ENCODE results near the gene RBMY1A1.
"Not testable (repeated sequence)": the region's sequence is repeated elsewhere in the genome, so short reads cannot be mapped to it uniquely, and the experiment has no call there.

RBMY1A1 gene

GRCh38 chrY:21534579-21534978 is at the start of gene RBMY1A1:
Gene RBMY1A1 (plus strand): TSS chrY:21534879. CDS start chrY:21536892, 2,013 bp downstream.
- H3K36me3 Mint-ChIP-seq, H3K27ac Mint-ChIP-seq, H3K4me3 Mint-ChIP-seq, H3K4me1 Mint-ChIP-seq, H3K27me3 Mint-ChIP-seq, H3K9me3 Mint-ChIP-seq: not testable (repeated sequence)

GRCh38 chrY:21511038-21511437 is 23.6 kb upstream of the RBMY1A1 start, which contains the start of gene RBMY1B:
Gene RBMY1B (plus strand): TSS chrY:21511338. CDS start chrY:21513351, 2,013 bp downstream.
- not testable (repeated sequence) for H3K27ac Mint-ChIP-seq, H3K4me1 Mint-ChIP-seq, H3K9me3 Mint-ChIP-seq, H3K4me3 Mint-ChIP-seq, H3K36me3 Mint-ChIP-seq, H3K27me3 Mint-ChIP-seq

DNA sequence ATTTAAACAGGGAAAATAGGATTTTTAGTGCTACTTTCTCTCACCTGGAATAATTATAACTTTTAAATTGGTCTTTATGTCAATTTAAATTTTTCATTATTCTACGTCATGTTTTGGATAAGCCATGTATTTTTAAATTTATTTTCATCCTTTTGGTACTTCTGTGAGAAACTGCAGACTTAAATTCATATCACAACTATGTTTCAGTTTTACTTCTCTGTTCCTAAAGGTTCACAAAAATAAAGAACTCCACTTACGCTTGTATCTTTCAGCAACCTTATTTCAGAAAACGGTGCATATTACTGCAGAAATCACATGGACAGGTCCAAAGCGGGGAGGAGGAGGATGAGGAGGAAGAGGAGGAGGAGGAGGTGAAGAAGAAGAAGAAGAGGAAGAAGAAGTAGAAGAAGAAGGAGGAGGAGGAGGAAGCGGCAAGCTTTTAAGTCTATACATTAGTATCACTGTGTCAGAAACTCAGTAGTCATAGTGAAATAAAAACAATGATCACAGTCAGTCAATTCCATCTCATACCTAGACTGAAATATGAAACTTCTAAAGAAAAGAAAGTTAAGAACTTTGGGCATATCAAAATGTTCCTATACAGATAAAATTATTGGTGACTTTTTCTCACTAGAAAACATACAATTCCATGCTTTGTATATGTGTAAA is 24.8 kb downstream of the RBMY1A1 start:
- not testable (repeated sequence) for H3K9me3 Mint-ChIP-seq, H3K27me3 Mint-ChIP-seq, H3K4me3 Mint-ChIP-seq, H3K27ac Mint-ChIP-seq, H3K4me1 Mint-ChIP-seq, H3K36me3 Mint-ChIP-seq

GRCh38 chrY:21585449-21585848 is 50.8 kb downstream of the RBMY1A1 start:
- Mint-ChIP-seq H3K9me3 (no peaks in the 10 kb centered on the region), H3K27ac (peak overlapping the region; percentile 81), H3K4me1 (no peaks in the 10 kb centered on the region), H3K36me3 (no peaks in the 10 kb centered on the region), H3K27me3 (no peaks in the 10 kb centered on the region), H3K4me3 (no peak overlapping the region)

DNA sequence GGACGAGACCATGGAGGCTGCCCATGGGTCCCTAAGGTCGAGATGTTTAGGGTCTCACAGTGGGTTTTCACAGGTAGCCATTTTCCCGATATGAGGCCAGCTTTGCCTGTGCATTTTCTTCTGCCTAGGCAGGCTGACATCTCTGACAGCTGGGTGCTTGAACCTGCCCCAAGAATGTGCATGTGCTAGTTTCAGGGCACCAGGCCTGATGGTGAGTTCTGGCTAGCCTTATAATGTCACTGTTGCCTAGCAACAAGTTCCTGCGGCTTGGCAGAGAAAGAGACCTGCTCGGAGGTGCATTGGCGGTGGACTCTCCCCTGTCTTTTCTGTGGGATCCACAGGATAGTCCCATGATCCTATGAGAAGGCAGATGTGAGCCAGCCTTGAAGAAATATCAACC is 51.8 kb downstream of the RBMY1A1 start:
- not testable (repeated sequence) for H3K9me3 Mint-ChIP-seq, H3K27ac Mint-ChIP-seq, H3K27me3 Mint-ChIP-seq, H3K4me3 Mint-ChIP-seq, H3K36me3 Mint-ChIP-seq, H3K4me1 Mint-ChIP-seq

DNA sequence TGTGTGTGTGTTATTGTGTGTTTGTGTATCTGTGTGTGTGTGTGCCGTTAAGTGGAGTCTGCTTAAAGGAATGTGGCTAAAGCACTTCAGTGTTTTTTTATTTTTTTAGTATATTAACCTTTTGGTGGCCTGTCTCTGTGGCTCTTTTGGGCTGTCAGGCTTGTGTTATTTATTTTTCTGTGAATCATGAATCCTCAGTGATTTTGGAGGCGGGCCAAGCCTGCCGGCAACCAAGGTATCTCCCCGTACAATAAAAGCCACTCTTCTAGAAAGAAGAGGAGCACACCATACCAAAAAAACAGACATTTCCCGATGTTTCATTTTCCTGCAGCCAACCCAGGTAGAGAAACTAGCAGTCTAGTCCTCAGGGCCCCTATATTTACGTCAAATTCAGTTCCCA is 57.4 kb downstream of the RBMY1A1 start:
- H3K27ac Mint-ChIP-seq, result no peak overlapping the region
- H3K9me3 Mint-ChIP-seq, result no peaks in the 10 kb centered on the region
- H3K4me1 Mint-ChIP-seq, result no peaks in the 10 kb centered on the region
- no peaks in the 10 kb centered on the region for H3K36me3 Mint-ChIP-seq
- no peak overlapping the region for H3K4me3 Mint-ChIP-seq
- H3K27me3 Mint-ChIP-seq, result no peaks in the 10 kb centered on the region

- not testable (repeated sequence) for H3K4me1 Mint-ChIP-seq, H3K27ac Mint-ChIP-seq, H3K36me3 Mint-ChIP-seq, H3K9me3 Mint-ChIP-seq, H3K4me3 Mint-ChIP-seq, H3K27me3 Mint-ChIP-seq
These were observed 61.6 kb downstream of the RBMY1A1 start for GRCh38 chrY:21596287-21596686.

All from activated naive CD4-positive, alpha-beta T cell treated with anti-CD3 and anti-CD28 coated beads, Interleukin-2, amount 50 U/mL, for 24 hours (primary cell).